Activated T-helper 9 cell treated with anti-CD3 and anti-CD28 coated beads, Interleukin-2, amount 50 U/mL, for 16 hours (primary cell): ENCODE results near the gene KTI12.
"Not testable (repeated sequence)": the region's sequence is repeated elsewhere in the genome, so short reads cannot be mapped to it uniquely, and the experiment has no call there.

Experiments used
- DNase-seq: peaks from one replicate; pipeline ENCODE4 v3.0.0-alpha.2; 2020; ENCODE audit warnings: low read depth

KTI12 gene, protein sequence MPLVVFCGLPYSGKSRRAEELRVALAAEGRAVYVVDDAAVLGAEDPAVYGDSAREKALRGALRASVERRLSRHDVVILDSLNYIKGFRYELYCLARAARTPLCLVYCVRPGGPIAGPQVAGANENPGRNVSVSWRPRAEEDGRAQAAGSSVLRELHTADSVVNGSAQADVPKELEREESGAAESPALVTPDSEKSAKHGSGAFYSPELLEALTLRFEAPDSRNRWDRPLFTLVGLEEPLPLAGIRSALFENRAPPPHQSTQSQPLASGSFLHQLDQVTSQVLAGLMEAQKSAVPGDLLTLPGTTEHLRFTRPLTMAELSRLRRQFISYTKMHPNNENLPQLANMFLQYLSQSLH

DNA sequence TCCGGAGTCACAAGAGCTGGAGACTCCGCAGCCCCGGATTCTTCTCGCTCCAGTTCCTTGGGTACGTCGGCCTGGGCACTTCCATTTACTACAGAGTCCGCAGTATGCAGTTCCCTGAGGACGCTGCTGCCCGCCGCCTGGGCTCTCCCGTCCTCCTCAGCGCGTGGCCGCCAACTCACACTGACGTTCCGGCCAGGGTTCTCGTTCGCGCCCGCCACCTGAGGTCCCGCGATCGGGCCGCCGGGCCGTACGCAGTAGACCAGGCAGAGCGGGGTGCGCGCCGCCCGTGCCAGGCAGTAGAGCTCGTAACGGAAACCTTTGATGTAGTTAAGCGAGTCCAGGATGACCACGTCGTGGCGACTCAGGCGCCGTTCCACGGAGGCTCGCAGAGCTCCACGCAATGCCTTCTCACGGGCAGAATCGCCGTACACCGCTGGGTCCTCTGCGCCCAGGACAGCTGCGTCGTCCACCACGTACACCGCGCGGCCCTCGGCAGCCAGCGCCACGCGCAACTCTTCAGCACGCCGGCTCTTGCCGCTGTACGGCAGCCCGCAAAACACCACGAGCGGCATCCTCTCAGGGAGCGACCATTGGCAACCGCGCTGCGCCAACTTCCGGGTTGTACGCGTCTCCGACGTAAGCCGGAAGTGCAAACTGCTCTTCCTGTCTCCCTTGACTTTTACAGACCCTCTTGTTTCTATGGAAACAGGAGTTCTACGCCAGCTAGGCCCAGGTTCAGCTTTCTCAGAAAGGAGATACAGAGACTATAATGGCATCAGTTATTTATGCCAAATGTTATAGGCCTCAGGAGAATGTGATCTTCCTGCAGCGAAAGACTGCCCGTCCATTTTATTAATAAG lies at the start of gene KTI12:
Gene KTI12 (minus strand): TSS at position 621 of the 860 bp plus-strand sequence. CDS start 49 bp downstream, at position 572.
- peak; percentile 79 for DNase-seq

DNA sequence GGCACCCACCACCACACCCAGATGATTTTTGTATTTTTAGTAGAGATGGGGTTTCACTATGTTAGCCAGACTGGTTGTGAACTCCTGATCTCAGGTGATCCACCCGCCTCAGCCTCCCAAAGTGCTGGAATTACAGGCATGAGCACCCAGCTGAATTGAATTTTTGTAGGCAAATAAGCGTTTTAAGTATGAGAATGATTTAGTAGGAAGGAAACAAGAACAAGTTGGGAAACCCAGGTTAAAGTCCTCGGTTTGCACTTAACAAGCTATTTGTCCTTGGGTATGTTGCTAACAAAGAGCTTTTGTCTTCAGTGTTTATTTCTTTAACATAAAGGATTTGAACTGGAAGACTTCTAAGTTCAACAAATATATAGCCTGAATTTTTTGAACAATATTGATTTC lies 46.4 kb upstream of the KTI12 start:
- no peak for DNase-seq

DNA sequence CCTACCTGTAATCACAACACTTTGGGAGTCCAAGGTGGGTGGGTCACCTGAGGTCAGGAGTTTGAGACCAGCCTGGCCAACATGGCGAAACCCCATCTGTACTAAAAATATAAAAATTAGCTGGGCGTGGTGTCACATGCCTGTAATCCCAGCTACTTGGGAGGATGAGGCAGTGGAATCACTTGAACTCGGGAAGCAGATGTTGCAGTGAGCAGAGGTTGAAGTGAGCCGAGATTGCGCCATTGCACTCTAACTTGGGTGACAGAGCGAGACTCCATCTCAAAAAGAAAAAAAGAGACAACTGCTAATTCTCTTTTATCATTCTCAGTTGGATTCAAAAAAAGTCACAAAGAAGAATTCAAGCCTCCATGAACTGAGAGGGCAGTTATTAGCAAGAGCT lies 43.7 kb upstream of the KTI12 start:
- not testable (repeated sequence) for DNase-seq

DNA sequence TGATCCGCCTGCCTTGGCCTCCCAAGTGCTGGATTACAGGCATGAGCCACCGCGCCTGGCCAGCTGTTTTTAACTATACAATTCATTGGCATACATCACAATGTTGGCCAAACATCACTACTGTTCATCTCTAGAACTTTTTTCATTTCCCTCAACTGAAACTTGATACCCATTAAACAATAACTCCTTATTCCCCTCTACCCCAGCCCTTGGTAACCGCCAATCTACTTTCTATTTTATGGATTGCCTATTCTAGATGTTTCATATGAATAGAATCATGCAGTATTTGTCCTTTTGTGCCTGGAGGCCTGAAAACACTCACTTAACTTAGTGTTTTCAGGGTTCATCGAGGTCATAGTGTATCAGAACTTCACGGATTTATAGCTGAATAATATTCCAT lies 38.7 kb upstream of the KTI12 start:
- DNase-seq = no peak

DNA sequence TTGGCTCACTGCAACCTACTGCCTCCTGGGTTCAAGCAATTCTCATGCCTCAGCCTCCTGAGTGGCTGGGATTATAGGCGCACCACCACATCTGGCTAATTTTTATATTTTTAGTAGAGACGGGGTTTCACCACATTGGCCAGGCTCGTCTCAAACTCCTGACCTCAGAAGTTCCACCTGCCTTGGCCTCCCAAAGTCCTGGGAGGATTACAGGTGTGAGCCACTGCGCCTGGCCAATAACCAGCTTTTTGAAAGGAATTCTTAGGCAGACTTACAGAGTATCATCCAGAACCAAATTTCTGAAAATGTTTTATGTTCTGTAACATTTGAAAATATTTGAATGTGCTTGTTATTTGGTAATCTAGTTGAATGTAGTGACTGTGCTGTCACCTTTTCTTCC lies 37.1 kb upstream of the KTI12 start:
- no peak for DNase-seq

DNA sequence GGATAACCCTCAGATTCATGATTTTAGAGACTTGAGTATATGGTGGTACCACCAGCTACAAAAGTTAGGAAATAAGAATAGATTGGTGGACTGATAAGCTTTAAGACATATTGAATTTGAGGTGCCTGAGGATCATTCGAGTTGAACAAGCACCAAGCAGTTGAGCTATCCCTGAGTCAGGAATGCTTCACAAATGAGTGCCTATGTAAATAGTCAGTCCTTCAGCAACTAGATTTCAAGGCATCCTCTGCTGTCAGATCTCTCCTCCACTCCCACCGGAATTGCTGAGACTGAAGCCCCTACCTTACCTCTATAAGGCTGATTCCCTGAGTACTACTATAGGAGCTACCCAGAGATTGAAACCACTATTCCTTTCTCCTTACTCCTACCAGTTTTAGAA lies 29.6 kb upstream of the KTI12 start:
- DNase-seq = no peak

DNA sequence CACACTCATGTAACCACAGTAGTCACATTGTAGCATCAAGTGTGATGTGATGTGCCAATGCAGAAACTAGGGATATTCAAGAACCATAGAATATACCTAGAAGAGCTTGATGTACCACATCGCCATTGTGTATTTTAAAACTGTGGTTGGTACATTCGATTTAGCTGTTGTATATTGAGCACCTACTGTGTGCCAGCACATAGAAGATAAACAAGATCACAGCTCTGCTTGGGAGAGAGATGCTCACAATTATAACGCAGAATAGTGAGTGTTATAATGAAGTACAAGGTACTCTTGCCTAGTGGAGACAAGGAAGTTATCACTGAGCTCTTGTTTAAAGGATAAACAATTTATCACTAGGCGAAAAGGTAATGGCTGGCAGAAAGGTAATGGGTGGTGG lies 27.2 kb upstream of the KTI12 start:
- no peak for DNase-seq

DNA sequence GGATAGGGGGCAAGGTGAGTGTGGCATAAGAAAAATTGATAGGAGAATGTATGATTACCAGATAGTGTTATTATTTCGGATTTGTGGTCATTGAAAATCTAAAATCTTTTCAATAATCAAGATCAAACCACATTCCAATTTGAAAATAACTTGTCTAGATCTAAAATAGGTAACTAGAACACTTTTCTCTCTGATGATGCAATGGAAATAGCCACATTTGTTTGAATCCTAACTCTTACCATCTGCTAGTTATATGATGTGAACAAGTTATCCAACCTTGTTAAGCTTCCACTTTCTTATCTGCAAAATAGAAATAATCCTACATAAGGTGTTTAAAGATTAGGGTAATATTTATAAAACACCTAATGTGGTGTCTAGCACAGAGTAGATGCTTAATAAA lies 26.3 kb upstream of the KTI12 start:
- DNase-seq = no peak

DNA sequence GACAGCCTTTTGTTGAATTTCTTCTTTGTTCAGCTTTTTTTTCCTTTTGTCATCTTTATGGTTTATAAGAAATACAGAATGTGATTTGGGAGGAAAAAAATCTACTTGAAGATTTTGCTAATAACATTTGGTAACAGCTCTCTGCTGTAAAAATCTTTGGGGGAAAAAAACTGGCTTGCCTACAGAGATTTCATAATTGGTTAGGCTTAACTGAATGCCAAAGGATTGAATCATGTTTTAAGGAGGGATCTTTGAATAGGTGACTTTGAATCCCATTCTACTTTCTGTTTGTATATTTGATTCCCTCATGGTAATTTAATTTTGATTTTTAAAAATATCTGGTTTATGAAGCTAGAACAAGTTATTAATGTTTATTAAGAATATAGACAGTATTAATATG lies 25.7 kb upstream of the KTI12 start:
- no peak for DNase-seq

DNA sequence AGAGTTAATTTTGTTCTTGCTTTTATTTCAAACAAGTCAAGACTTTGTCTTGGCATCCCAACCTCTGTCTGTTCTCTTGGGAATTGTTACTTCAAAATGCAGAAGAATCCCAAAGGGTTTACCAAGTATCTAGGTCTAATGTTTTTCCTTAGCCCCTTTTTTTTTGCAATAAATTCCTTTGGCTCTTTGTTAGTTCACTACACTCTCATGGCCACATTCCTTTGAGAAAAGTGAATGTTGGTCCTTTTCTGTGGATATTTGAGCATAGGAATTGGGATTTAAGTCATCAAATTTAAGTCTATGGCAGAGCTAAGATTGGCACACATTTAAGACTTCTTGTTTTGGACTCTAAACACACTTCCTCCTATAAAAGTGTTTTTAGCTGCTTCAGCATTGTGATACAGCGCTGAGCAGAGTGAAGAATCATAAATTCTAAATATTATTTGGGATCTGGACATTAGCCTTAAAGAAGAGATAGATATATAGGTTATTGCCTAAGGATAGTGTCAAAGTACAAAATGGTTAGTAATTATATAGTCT lies 24.3 kb upstream of the KTI12 start:
- DNase-seq = no peak

DNA sequence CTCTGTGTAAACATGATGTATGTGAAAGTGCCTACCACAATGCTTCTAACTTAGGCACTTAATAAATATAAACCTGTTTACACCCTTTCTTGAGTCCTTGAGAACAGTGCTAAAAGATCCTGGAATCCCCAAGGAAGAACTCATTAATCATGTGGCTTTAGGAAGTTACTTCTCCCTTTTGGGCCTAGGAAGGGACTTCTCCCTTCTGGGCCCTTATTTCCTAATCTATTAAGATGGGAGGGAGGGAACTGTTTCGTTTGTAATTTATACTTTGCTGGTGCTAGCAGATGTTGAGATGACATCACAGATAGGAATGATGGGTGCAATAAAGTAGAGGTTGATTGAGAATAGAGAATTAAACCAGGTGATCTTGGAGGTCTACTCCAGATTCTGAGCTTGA lies 23.6 kb upstream of the KTI12 start:
- no peak for DNase-seq

DNA sequence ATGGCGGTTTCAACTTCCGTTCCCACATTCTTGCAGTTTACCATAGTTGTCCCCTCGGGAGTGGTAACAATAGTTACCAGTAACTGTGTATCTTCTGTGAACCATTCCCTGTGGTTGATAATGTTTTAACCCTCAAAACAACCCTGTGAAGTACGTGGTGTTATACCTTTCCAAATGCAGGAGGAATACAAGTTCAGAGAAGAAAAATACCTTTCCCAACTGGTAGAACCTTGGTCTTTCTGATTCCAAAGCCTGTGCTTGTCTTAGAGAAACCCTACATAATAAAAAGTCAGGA lies 23.3 kb upstream of the KTI12 start:
- no peak for DNase-seq

DNA sequence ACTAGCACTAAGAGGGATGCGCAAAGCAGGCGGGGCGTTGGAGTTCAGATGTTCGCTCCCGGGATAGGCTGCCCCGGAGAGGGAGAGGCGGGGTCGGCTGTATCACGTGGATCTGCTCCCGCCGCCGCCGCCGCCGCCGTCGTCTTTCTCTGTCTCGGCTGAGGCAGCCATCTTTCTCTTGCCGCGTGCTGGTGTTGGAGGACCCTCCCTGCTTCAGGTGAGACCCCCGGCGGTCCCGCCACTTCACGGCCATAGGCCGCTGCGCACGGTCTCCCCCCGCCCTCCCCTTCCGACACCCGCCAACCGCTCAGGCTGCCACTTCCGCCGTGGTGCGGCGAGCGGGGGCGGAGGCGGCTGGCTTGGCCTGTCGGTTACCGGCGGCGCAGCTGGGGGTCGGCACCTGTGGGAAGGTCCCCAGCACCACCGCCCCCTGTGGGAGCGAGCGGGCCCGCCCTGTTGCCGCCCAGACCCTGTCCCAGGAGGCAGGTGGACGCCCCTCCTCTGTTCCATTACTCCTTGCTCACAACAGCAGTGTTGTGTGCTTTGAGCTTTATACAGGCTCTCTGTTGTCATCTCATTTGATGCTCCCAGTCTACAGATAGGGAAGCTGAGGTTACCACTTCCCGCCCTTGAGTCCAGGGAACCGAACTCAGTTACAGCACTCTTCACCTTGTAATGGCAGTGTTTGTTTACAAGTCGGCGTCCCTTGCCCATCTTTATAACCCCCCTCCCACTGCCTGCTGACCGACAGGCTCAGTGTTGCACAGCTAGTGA lies 22.7 kb upstream of the KTI12 start, which contains the start of gene BTF3L4:
Gene BTF3L4 (plus strand): TSS at position 133 of the 774 bp plus-strand sequence. CDS start 3,553 bp downstream, outside the sequence.
- peak; percentile 91 for DNase-seq

DNA sequence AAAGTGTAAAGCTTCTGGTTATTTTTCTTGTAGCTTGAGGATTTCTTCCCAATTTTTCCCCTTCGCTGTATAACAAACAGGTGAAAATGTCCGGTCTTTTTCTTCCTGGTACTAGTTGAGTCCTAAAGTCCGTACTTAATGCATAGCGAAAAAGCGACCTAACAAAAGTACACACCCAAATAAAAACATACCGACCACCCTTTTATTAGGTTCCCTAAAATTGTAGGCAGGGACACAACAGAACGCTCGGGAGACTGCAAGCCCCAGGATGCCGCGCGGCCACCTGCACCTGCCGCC lies 22.2 kb upstream of the KTI12 start:
- DNase-seq = no peak

DNA sequence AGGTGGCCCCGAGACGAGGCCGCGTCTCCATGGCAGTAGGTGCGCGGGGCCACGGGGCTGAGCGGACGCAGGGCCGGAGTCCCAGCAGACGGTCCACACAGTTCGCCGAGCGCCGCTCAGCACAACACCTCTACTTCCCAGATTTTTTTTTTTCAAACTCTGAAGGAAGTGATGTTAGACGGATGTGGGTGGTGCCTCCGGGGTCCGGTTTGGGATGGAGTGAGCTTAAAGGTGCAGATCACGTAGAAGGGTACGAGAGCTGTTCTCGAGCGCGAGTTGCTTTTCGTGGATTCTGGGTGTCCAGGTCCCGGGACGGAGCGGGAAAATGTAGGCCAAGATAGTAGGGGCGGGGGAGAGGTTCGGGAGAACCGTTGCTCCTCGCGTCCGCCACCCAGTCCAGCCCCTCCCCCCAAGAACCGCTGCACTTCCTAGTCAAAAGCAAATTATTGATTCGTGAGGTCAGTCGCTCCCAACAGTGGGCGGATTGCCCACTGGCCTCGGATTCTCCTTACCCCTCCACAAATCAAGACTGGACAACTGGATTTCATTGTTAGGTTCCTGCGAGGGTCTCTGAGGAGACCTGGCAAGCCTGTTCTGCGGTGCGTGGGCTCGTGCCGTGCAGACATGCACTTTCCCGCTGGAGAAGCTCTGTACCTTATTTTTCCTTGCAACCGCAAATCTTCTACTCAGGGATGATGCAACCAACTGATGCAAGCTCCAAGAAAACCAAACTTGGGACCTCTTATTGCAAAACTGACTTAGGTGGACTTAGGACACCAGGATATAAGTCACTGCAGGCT lies 21.7 kb upstream of the KTI12 start, which contains the start of gene TXNDC12:
Gene TXNDC12 (minus strand): TSS at position 126 of the 800 bp plus-strand sequence. CDS start 95 bp downstream, at position 31.
- peak; percentile 51 for DNase-seq

DNA sequence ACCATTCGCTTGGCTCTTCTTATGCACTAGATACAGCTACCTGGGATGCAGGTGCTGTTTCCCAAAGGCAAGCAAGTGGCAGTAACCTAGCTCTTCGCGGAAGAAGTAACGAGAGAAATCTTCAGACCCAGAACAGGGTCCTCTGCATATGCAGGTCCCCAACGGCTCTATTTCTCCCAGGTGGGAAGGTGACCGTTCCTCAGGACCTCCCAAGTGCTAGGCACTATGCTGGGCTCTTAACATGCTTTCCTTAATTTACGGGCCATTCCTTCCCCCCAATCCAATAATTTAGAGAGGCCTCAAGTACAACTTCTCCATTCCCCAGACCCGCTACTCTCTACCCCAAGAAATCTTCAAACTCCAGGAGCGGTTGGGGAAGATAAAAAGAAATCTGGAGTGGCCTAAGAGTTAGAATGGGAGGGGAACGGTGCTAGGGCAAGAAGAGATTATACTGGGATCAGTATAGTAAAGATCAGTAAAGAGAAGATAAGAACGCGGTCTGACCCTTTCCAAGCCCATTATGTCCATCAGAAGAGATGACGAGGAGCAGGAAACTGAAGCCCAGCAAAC lies 21.0 kb upstream of the KTI12 start:
- no peak for DNase-seq

DNA sequence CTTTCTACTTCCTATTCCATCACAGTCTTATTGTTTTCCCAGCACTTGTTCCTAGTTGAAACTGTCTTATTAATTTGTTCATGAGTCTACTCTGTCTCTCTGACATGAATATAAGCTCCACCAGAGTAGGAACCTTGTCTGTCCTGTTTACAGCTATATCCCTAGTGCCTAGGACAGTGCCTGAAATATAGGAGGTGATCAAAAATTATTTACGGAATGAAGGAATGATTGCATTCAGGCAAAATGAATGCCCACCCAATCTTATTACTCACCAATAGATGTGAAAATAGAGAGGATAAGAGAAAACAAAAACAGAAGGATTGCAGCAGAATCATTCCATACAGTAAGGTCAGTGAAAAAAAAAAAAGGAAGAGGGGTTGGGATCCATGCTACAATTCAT lies 20.3 kb upstream of the KTI12 start:
- DNase-seq = no peak

DNA sequence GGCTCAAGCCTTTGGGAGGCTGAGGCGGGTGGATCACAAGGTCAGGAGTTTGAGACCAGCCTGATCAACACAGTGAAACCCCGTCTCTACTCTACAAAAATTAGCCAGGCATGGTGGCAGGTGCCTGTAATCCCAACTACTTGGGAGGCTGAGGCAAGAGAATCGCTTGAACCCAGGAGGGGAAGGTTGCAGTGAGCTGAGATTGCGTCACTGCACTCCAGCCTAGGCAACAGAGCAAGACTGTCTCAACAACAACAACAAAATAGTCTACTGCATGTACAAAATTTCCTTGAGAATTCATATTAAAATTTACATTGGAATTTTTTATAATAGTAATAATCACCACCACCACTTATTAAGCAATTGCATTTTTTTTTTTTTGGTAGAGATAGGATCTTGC lies 15.7 kb upstream of the KTI12 start:
- DNase-seq = not testable (repeated sequence)

DNA sequence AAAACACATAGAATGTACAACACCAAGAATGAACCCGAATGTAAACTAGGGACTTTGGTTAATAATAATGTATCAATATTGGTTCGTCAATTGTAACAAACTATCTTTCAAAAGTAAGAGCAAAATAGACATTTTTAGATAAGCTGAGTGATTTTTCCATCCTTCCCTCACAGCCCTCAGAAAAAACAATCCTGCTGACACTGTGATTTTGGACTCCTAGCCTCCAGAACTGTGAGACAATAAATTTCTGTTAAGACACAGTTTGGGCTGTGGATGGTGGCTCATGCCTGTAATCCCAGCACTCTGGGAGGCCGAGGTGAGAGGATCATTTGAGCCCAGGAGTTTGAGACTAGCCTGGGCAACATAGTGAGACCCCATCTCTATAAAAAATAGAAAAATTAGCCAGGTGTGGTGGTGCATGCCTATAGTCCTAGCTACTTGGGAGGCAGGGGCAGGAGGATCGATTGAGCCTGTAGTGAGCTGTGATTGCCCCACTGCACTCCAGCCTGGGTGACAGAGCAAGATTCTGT lies 12.1 kb upstream of the KTI12 start:
- DNase-seq = not testable (repeated sequence)

DNA sequence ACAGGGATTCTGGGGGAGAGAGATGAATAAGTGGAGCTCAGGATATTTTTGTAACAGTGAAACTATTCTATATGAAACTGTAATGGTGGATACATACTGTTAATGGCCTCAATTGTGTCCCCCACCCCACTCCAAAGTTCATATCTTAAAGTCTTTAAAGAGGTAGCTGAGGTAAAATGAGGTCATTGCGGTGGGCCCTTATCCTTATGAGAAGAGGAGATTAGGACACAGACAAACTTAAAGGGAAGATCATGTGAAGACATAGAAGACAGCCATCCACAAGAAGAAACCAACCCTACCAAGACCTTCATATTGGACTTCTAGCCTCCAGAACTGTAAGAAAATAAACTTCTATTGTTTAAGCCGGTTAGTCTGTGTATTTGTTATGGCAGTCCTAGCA lies 11.6 kb upstream of the KTI12 start:
- DNase-seq = no peak
